Renal cortical epithelial cell (primary cell): ENCODE data around the gene SYTL4. TPM values are rescaled to one million over a fixed set of nuclear protein-coding genes. Genes with fewer than 3 reads are reported as not detected.

Experiments
- DNase-seq: peaks from one replicate; pipeline ENCODE4 v3.0.0-alpha.2; 2011; ENCODE audit warnings: low read depth
- total RNA-seq: library from RNA; depleted of rRNA; stranded (reverse); fragments of >200 nt; gene quantifications from 2 replicates; pipeline ENCODE4 v1.2.3, GENCODE V29; 2014

The SYTL4 gene
- total RNA-seq, 1 donor from 2014 or later = 8.6 TPM

DNA sequence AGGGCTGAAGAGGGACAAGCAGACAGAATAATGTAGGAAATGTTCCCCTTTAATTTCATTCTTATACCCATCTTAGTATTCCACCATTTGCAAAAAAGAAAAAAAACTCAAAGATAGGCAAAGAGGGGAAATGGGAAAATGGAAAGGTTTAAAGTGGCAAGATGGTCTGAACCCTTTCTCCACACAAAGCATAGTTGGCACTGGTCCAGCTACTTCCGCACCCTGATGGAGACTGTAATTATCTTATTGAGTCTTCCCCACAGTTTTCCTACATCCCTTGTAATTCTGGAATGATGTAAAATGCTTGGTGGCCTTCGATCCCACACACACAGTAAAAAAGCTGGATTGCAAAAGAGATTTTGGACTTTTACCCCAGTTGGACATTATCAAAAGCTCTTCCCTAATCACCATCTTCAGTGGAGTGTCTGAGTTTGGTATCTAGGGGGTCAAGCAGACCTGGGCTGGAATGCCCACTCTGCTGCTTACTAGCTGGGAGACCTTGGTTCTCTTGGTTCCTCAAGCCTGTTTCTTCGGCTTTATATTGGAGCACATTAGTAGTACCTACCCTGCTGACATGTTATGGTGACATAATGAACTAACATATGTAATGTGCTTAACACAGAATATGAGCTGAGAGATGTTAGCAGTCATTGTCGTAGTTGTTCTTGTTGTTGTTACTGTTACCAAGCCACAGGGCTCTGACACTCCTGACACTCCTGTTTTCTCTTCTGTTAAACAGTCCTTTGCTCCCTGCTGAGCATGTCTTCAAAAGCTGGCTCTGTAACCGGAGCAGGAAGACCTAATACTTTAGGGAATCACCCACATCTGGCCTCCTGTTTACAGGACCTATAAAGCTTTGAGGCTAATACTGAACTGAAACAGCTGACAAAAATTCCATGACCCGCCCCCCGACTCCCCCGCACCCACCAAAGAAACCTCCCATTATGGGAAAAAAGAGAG, 83.2 kb downstream of the SYTL4 start:
- peak; percentile 54 for DNase-seq

DNA sequence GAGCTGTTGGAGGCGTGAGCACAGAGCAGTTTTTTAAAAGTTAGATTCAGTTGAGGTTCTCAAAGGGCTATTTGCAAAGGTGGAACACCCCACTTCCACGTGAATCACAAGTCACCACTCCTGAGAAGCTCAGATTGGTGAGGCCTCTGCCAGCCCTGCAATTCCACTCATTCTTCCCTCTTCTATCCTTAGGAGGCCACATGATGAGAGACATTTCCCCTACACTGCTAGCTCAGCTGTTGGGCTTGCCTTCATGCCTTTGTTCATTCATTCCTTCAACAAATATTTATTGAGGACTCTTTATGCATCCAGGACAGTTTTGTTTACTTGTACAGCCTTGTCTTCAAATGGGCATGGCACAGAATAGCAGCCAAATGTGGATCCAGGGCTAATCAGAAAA, 84.2 kb downstream of the SYTL4 start:
- DNase-seq = no peak

DNA sequence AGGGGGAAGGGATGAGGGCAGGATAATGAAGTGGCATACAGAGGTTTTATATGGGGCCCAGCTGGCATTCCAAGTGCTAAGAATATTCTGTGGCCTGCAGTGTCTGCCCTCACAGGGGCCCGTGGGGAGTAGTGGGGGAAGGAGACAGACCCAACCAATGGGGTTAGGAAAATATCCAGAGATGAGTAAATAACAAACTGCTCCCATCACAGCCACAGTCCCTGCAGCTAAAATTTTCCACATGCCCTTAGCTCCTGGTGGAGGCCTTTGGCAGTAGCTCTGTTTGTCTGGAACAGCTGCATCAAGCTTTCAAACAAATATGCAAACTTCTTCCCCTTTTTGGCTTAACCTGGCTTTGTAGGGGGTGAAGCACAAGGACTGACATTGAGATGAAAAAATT, 84.8 kb downstream of the SYTL4 start:
- DNase-seq = no peak

DNA sequence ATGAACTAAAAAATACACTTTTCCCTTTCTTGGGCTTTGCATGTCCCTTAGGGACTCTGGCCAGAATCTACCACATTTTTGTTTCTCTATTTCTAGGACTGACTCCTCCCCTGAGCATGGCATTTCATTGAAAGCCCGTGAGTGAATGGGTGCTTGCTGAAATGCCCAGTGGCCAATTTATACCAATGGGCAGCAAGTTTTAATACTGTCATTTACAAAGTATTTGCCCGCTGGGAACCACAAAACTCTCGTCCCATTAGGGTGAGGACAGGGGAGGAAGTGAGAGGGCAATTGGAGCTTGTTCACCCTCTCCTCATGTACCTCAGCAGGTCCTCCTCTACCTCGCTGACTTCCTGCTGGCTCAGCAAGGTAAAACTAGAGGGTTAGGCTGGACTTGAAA, 86.8 kb downstream of the SYTL4 start:
- peak; percentile 65 for DNase-seq

DNA sequence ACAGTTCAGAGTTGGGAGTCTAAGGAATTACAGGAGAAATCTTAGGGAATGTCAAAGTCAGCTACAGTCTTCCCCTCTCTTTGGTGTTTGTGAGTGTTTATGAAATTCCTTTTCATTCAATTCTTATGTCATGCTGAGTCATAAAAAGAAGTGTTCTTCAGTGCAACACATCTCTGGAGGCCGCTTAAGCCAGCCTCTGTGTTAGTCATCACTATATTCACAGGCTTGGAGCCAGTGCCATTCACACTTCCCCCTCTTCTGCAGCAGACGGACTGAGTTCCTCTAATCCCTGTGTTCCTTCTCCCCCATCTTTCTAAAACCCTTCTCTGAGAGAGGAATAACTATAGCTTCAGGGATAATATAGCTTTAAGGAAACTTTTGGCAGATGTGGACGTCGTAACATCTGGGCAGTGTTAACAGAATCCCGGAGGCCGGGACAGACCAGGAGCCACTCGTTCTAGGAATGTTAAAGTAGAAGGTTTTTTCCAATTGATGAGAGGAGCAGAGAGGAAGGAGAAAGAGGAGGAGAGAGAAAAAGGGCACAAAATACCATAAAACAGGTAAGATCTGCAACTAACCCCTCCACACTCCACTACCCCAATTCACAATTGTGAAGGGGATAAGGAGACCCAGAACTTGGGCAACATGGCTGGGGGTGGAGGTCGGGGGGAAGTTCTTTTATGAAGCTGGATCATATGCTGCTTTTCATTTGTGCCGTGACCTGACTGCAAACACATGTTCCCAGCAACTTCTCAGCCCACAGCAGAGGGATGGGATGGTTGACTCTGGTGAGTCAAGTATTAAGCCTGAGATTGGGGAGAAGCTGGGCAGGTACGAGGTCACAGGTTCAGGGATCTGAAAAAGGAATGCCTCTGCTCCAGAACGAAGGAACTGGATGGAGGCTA, 87.7 kb downstream of the SYTL4 start, which contains the start of gene SRPX2:
SRPX2 (plus strand) TSS at position 244 of the 905 bp plus-strand sequence. CDS start 2,124 bp downstream, outside the sequence.
- peak; percentile 94 for DNase-seq

DNA sequence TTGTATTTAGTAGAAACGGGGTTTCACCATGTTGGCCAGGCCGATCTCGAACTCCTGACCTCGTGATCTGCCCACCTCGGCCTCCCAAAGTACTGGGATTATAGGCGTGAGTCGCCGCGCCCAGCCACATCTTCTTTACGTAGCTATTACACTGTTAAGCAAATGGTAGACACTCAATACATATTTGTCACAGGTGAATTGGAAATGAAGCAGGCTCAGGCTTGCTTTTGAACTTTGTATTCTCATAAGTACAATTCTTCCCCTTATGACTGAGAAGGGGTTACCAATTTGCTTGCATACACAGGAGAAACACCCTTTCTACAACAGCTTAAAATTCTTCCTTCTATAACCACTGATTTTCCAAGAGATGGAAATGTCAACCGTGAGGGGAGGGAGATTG, 88.7 kb downstream of the SYTL4 start:
- DNase-seq = no peak

DNA sequence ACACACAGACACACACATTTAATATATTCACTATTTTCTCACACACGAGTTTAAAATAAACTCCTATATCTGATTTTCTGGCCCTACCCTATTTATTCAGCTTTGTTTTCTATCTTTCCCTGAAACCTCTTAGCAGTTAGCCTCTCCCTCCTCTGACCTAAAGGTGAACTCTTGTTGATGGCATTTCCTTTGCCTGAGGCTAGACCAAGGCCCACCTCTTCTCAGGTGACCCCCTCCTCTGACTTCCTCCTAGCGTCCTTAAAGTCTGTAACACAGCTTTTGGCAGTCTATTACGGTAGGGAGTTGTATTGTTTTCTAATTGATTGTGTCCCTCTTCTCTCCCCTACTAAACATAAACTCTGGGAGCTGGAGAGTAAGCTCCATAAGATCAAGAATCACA, 89.6 kb downstream of the SYTL4 start:
- peak; percentile 53 for DNase-seq

DNA sequence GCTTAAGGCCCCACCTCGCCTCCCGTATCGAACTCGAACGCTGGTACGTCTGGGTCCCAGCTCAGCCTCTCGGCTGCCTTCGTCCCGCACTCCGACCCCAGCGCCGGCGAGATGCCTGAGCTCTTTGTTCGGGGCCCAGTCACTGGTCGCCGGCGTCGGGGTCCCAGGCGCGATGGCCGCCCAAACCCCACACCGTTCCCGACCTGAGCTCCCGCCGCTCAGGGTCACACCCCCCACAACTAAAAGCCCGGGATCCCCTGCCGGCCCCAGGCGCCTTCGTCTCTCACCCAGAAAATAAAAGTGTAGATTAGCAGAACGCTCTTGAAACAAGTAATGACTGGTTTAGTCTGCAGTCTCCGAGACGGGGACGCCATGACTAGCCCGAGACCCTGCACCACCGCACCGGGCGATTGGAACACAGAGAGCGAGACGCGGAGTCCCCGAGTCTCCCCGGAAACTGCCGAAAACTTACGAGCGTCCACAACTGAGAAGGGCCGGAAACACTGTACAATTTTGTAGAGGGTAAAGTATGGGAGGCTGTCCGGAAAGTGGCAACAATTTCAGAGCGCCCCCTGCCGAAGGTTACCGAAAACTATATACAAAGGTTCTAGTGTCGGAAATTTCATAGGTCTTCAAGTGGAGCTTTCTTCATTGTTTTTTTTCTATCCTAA, 95.5 kb downstream of the SYTL4 start, which contains the start of gene TSPAN6:
TSPAN6 (minus strand) TSS at position 486 of the 671 bp plus-strand sequence; CDS start at position 374, 112 bp downstream.
- DNase-seq = peak; percentile 78

DNA sequence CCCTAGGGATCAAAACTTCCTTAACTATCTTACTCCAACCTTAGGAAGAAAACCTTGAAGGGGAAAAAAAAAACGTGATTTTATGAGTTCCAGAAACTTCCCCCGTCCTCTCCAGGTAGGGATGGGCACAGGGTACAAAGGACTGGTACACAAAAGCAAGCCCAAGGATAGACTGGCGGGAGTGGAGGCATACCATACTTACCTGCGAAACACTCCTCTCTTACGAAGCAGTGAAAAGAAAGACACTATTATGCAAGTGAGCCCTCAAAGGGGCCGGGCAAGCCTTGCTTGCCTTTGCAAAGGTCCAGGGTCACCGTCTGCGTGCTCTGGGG, 96.0 kb downstream of the SYTL4 start:
- DNase-seq = no peak

DNA sequence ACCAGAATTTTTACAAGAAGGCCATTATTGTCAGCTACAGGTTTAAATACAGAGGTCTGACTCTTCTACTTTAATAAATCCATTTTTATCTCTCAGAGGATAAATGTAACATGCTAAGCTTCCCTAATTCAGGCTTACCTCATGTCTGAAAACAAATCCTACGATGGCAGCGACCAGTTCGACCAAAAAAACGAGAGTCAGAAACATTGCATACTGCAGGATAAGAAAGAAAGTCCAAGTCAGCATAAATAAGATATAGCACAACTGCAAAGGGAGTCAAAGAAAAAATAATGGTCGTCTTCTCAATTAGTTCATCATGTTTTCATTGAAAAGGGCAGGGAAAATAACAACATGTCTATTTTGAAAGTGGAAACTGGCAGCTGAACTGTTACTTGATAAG, 96.9 kb downstream of the SYTL4 start:
- DNase-seq = no peak

DNA sequence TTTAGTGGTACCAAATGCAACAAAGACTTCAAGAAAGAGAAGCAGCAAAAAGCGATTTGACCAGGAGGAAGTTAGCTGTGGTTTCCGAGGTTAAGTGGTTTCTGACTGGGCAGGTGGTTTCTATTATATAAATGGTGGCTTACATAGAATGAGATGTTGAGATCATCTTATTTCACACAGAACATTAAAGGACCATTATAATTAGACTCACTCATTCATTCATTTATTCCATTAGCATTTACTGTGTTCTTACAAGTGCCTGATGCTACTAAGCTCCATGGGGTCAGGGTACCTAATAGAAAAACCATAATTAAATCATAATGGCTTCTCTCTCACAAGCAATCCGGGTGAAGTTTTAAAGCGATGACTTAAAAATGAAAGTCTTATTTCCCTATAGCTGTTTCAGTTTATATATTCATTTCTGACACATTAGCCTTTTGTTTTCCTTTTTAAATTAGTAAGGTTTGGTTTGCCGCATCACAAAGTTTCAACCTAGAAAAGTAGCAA, 105.9 kb downstream of the SYTL4 start:
- no peak for DNase-seq

Other genes with a start within 250 kb of the SYTL4 start
- gene TNMD, start 147.2 kb downstream of the SYTL4 start, total RNA-seq = not detected in 2 replicates
- 56.6 and 79.7 TPM in 2 replicates for gene TSPAN6, start 95.3 kb downstream of the SYTL4 start, total RNA-seq
- gene SRPX2, start 87.9 kb downstream of the SYTL4 start, total RNA-seq = 20.7 and 29.7 TPM in 2 replicates
- 22.7 and 22.9 TPM in 2 replicates for gene CSTF2, start 88.3 kb upstream of the SYTL4 start, total RNA-seq
- not detected in 2 replicates for gene NOX1, start 142.2 kb upstream of the SYTL4 start, total RNA-seq
- gene XKRX, start 196.8 kb upstream of the SYTL4 start, total RNA-seq = 0.17 and 0.30 TPM in 2 replicates
- gene ARL13A, start 237.6 kb upstream of the SYTL4 start, total RNA-seq = not detected in 2 replicates